Measurements from ENCODE around the gene MCTP2.

Gene MCTP2

DNA sequence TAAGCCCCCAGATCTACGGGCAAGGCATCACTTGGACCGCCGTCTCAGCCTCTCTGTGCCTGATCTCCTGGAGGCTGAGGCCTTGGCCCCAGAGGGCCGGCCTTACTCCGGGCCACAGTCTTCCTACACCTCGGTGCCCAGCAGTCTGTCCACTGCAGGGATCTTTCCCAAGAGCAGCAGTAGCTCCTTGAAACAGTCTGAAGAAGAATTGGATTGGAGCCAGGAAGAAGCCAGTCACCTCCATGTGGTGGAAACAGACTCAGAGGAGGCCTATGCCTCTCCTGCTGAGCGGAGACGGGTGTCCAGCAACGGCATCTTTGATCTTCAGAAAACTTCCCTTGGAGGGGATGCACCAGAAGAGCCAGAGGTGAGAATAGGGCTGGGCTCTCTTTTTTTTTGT lies 67.0 kb downstream of the MCTP2 start:
- peak; percentile 5 for DNase-seq (ENCODE audit: low read depth)

DNA sequence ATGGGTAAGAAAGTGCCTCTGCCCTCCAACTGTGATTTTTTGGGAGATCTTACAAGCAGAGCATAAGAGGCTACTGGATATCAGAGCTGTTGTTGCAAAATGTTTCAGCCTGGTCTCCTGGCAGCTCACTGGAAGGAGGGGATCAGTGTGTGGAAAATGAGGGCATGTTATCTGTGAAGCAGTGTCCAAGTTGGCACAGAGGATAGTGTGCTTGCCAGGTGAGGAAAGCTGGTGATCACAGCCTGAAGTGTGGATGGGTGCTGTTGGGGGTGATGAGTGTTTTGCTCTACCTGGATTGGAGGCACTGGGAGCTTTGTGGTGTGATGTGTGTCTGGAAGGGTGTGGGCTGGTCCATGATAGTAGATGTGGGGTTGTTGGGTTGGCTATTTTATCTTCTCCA lies 69.3 kb downstream of the MCTP2 start:
- DNase-seq (ENCODE audit: low read depth) = no peak

DNA sequence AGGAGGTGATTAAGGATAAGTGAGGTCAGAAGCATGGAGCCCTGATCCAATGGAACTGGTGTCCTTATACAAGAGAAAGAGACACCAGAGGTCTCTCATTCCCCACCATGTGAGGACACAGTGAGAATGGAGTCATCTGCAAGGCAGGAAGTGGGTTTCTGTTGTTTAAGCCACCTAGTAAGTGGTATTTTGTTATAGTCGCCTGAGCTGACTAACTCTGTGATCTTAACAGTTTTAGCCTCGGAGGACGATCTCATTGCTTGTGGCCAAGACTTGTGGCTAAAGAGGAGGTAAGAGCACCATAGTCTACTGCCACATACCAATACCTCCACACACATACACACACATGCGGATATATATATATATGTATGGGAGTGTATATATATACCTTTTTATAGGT lies 73.8 kb downstream of the MCTP2 start:
- no peak for DNase-seq (ENCODE audit: low read depth)

DNA sequence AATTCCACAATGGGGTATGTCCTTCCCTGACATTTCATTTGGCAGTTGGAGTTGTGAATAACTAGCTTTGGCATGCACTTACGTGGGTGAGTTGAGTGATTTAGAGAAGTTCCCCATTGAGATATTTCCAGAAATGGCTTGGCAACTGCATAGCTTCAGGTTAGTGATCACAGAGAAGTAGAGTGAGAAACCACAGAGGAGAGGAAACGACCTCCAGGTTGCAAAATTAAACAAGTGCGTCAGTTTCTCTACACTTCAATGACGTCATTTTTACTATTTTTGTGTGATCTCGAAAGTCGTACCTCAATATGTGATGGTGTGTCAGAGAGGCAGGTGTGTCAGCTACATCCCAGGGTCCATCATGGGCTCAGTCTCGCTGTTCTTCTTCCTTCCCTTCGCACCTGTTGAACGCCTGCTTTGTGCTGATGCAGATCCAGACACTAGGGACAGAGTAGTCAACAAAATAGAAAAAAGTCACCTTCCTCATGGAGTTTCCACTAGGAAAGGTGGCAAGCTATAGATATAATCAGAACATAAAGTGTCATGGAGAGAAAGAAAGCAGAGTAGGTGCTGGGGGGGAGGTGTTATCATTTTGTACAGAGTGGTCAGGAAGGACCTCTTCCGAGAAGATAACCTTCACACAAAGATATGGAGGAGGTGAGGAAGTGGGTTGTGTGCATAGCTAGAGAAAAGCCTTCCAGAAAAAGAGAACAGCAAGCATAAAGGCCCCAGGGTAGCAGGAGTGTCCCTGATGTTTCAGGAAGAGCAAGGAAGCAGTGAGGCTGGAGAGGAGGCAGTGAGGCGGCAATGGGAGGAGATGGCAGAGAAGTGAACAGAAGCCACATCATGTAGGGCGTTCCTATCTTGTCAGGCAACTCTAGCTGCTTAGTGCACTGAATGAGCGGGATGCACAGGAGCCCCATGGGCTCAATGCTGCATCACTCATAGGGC lies 75.6 kb downstream of the MCTP2 start:
- DNase-seq (ENCODE audit: low read depth) = peak; percentile 13

DNA sequence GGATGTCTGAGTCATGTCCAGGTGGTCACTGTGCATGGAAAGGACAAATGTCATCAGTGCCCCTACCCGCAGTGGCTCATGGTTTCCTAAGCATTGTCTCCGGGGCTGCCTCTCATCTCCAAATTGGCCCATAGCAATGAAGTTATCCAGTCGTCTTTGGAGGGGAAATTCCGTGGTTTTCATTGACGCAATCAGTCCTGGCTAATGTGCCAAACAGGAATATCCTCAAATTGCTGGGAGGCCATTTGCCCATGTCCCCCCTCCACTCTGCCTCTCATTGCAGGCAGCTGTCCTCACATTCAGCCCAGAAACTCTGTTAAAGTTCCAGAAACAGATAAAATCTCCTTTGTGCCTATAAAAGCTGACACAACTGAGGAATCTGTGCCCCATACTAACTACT lies 81.6 kb downstream of the MCTP2 start:
- DNase-seq (ENCODE audit: low read depth) = no peak

DNA sequence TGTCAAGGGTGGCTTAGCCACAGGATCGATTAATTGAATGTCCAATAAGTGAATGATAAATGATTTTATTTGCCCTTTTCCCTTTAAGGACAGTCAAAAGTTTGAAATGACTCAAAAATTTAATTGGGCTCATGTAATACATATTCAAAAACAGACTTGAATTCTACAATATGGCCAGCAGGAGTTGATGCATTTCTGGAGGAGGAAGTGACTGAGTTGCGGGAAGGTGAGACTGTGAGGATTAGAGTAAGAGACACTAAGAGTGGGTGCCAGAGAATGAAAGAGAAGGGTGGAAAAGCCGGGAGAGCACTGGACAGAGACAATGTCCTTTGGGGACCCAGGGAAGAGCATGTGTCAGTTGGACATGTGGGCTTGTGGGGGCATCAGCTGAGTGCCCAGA lies 83.3 kb downstream of the MCTP2 start:
- DNase-seq (ENCODE audit: low read depth) = no peak

DNA sequence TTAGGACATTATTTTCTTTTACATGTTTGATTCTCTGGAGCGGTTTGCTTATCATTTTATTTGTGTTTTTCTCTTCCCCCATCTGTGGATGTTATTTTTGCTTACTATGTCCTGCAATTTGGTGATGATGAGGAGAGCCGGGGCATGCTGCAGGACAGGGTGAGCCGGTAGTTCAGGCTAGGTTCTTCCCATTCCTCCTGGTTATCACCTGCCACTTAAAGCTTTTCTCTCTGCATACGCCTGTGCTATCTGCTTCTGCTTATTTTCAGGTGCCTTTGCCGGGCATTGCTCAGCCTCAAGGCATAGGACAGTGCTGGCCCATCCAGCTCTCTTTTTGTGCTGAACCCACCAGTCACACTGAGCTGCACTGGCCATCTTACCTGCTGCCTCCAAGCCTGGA lies 85.8 kb downstream of the MCTP2 start:
- no peak for DNase-seq (ENCODE audit: low read depth)

DNA sequence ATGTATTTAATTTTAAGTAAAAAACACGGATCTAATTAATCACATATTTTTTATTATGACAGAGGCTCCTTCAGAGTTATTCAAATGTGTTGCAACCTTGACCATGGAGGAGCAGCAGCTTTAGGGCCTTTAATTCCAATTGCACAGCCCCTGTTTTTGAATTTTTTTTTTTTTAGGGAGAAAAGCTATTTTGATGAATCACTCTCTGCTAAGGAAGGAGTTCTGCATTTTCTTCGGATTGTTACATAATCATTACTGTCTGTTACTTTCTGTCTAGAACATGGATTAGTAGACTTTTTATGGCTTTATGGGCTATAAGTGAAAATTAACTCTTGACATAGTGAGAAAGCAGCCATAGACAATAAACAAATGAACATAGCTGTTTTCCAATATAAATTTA lies 90.8 kb downstream of the MCTP2 start:
- peak; percentile 17 for DNase-seq (ENCODE audit: low read depth)

DNA sequence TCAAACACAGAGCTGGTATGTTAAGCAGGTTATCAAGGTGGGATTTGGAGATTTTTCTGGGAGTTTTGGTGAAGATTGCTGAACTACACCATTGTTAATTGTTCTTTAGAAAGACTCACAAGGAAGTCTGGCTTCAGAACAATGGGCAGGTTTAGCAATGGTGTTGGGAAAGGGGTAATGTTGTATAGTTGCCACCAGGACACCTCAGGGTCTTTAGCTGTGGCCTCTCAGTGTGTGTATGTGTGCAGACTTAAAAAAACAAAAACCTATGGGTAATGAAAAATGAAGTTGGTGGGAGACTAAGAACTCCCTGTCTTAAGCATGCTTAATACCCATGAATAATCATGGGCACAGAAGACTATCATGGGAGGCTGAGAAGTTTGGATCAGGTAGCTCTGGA lies 91.7 kb downstream of the MCTP2 start:
- no peak for DNase-seq (ENCODE audit: low read depth)

DNA sequence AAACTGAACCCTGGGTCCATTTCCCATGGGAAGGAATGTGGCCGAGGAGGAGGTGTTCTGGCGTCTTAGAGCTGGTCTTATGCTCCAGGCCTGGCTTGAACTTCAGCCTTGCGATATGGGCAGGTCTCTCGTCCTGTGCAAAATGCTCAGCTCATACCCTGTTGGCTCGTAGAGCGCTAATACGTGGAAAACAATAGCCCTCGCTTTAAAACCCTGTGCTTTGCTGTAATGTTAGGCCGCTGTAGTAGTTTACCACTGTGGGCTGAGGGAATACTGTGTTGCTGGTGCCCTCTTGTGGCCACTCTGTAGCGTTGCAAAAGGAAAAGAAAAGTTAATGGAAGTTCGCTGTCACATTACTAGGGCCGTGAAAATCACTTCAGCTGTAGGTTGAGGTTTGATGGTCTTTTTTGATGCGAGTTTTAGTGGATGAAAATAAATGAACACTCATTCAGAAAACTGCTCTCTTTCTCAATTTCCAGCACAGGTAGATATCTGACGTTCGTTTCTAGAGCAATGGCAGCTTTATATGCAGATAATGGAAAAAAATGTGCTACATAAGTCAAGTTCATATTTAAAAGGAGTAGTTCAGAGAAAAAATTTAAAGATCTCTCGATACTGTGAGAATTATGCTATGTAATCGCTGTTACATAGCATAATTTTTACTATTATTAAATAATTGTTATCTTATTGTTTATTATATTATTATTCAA lies 92.9 kb downstream of the MCTP2 start:
- peak; percentile 41 for DNase-seq (ENCODE audit: low read depth)

DNA sequence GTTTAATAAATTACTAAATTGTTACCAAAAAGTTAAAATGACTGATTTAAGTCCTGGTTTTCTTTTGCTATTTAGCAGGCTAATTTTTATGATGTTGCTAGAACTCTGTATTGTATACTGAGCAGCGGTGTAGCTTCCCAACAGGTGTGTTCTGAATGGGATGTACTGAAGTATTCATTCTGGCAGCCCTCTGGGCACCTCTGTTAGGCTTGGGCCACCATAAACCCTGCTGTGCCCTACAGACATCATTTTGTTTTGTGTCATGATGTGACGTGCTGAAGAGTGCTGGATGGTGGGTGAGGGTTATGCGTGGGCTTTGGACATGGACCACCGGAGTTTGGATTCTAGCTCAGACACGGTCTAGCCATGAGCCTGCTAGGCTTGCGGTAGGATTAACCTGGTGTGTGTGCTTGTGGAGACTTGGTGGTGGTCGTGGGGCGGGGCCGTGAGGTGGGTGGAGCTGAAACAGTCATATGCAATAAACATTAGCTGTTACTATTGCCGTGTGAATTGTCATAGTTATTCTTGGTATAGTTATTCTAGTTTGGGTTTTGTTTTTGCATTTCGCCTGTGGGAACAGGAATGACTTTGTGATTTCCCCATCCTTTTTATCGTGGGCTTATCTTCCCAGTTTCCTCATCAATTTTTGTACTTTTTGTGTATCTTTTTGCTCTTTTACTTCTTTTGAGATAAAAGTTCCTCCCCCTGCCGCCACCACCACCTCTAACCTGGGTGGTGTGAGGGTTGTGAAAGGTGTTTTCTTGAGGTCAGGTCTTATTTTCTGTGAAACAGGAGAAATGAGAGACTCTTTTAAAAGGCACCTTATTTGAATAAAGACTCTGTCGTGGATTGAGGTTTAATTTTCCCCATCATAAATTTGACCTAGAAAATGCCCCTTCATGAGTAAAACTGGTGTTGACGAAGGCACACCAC lies 93.7 kb downstream of the MCTP2 start:
- no peak for DNase-seq (ENCODE audit: low read depth)

DNA sequence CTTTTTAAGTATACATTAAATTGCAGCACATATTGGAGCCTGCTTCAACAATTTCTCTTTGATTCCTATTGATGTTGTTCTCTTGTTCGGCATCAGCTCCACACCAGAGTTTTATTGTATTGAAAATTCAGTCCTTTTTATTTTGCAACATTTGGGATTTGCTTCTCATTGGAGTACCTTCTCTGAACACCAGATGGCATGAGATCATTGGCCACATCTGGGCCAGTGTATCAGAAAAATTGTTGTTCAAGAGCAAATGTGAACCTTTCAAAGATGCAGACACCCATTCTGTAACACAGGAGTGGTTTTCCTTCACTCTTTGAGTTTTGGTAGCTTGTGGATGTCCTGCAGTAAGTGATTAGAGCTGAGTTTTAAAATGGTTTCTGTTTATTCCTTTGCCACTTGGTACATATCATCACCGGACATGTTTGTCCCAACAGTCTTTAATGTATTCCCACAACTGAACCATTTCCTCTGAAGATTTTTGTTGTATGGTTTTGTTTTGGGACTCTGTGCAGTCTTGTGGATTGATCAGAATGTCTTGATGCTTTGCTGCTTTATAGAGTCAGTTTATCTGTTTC lies 96.1 kb downstream of the MCTP2 start:
- DNase-seq (ENCODE audit: low read depth) = peak; percentile 42

DNA sequence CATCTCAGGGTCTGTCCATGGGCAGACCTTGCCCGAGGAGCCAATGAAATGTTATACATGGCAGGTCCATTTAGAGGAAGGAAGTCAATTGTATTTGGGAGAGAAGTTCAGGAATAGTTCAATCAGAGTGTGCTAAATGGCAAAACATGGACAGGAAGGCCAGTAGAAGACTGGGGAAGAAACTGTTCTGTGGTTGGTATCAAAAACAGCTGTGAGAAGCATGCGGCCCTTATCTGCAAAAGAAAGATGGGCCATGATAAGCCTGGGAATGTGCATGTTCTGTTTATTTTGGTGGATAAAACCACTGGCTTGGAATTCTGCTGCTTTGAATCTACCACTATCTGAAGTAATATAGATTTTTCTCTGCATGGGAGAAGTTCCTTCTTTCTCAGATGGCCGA lies 100.4 kb downstream of the MCTP2 start:
- DNase-seq (ENCODE audit: low read depth) = no peak

DNA sequence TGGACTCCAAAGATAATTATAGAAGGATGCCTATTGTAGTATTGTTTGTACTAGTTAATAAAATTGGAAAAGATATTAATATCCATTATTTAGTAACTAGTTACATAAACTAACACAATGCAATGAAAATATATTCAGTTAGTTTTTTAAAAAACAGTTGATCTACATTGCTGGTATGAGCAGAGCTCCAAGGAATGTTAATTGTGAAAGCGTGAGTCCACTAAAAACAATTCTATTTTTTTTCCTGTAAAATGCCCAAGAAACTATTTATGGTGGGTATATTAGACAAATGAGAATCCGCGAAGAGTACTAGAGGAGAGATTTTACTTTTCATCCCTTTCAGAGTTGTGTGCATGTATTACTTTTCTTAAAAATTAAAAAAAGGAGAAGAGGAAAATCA lies 104.3 kb downstream of the MCTP2 start:
- DNase-seq (ENCODE audit: low read depth) = no peak

DNA sequence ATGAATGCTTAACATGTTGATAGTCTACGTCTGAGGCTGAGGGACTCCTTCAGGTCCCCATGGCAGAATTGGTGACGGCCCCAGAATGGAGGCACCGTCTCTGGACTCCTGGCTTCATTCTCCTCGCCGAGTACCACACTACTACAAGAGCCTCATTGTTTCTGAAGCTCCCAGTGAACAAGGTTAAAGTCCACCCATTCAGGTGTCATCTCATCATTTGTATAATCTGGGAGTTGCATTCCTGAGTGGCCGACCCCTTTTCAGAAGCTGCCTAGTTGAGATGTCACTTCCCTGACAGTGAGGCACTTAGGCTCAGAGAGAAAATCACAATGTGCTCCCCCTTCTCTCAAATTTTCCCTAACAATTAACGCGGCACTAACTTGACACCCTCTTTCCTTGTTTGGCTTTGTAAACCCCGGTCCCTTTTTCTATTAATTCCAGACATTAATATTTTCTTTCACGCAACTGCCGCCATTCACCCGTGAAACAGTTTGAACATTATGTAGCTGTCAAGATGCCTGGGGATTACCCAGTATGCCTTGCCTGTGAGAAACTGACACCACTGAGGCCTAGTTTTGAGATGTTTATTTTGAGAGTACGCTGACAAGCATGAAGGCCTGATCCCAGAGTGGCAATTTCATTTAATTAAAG lies 105.6 kb downstream of the MCTP2 start:
- DNase-seq (ENCODE audit: low read depth) = no peak

DNA sequence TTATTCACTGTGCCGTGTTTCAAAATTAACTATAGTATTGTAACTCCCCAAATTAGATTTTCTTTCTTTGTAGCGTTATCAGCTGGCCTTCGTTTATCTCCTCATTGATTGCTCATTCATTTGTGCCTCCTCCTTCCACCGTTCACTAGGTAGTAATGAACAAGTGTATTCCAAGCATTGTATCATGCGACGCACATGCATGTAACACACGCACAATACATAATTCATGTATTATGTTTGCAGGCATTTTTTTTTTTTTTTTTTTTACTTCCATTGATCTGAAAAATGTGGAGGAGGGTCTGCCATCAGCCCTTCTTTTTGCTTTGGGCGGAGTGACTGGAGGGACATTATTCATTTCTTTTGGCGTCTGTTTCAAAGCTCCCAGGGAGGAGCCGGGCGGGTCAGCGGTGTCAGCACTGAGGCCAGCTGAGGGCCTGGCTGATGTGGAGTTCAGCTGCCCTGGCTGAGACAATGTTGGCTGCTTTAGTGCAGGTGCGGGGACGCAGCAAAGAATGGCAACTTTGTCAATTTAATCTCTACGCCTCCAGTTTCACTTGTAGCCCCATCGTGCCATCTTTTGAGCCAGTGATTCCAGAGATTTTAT lies 107.0 kb downstream of the MCTP2 start:
- DNase-seq (ENCODE audit: low read depth) = no peak

DNA sequence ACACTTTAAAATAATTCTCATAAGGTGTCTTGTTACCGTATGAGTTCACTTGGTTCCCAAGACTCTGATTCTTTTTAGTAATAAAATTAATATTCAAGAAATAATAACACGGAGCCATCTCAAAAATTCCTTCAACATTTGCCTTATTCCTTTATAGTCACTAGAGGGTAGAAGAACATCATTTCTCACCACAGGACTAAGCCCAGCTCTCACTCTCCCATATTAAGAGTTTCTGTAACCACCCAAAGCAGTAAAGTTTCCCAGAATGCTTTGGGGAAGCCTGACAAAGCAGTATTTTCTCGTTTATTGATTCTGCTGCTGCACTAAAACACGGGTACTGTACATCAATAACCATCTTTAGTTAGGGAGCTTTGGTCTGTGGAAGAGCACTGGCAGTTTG lies 114.9 kb downstream of the MCTP2 start:
- DNase-seq (ENCODE audit: low read depth) = no peak

DNA sequence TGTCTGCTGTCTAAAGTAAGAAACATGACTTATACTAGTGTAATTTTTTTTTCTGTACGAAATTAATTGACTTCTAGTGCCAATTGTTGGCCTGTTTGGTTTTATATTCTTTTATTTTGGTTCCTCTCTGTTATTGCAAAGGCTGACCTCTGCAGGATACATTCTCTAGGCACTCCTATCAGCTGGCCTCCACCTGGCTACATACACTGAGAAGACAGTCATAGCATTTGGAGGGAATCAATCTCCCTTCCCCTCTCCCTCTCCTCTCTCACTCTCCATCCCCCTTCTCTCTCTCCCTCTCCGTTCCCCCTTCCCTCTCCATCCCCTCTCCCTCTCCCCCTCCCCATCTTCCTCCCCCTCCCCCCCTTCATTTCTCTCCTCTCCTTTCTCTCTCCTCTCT lies 116.7 kb downstream of the MCTP2 start:
- DNase-seq (ENCODE audit: low read depth) = no peak

DNA sequence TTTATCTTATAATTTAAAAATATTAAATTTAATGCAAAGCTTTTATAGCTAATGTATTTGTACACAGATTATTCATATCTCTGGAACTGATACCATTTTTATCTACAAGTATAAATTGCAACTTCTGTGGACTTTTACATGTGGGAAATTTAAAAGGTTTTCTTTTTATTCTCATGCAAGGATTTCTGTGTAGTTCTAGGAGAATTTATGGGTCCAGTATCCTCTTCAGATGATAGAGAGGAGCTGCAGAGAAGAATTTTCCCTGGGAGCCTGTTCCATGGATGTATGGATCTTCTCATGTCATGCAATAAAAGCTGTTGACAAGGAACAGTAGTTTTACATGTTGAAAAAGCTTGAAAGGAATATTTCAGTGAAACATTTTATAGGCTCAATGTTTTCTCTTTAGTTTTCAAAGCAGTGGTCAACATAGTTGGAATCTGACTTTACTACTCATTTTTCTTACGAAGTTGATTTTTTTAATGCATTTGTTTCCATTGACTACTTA lies 119.7 kb downstream of the MCTP2 start:
- DNase-seq (ENCODE audit: low read depth) = no peak

DNA sequence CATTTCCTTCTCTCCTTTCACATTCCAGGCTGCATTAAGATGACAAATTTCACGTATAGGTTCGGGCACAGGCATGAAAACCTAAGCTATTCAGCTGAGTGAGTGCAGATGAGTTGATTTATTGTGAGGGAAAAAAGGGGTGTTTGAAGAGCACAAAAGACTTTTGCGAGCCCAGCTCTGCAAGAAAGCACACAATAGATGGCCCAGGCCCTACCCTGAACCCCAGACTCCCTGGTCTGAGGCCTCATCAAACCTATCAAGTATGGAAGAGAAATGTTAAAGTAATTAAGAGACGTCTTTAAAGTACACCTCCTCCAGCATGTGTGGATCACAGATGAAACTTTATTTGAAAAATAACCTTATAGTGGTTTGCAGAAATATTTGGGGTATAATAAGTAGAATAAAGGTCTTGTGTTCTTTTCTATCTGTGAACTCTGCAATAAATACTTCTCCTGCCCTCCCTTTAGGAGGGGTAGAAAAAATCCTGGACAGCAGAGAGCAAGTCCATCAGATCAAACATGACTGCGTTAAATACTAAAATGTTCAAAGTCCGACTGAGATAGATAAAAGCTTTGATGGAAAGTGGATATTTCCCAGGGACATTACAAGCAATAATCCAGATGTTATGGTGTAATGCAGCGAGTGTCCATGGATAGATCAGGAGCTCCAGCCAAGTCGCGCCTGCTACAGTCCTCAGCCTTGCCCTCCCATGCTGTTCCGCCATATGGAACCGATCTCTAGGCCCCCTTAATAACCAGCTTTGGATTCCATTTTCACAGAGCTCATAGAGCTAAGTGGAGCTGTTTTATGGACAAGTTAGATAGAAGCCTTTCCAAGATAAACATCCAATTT lies 121.5 kb downstream of the MCTP2 start:
- no peak for DNase-seq (ENCODE audit: low read depth)

Measured in iris pigment epithelial cell (primary cell).